Glutamatergic neuron (in vitro differentiated cells): ENCODE results near the gene DISC1. TPM values are rescaled to one million over a fixed set of nuclear protein-coding genes. Genes with fewer than 3 reads are reported as not detected.

ENCODE experiments used
- DNase-seq: peaks from one replicate; pipeline ENCODE4 v3.0.0; 2022
- H3K27ac Mint-ChIP-seq: one replicate; pipeline ENCODE4 v1.8.0; 2020; ENCODE audit warnings: mild to moderate bottlenecking, mixed read lengths, inconsistent platforms; ENCODE audit not compliant: unreplicated experiment
- H3K27me3 Mint-ChIP-seq: one replicate; pipeline ENCODE4 v1.8.0; 2020; ENCODE audit warnings: mild to moderate bottlenecking, moderate library complexity, mixed read lengths, inconsistent platforms; ENCODE audit not compliant: unreplicated experiment
- H3K36me3 Mint-ChIP-seq: one replicate; pipeline ENCODE4 v1.8.0; 2020; ENCODE audit warnings: mild to moderate bottlenecking, mixed read lengths, inconsistent platforms; ENCODE audit not compliant: unreplicated experiment
- H3K4me1 Mint-ChIP-seq: one replicate; pipeline ENCODE4 v1.8.0; 2020; ENCODE audit warnings: mild to moderate bottlenecking, low read depth, mixed read lengths, inconsistent platforms; ENCODE audit not compliant: unreplicated experiment
- H3K4me3 Mint-ChIP-seq: one replicate; pipeline ENCODE4 v1.8.0; 2020; ENCODE audit warnings: mild to moderate bottlenecking, mixed read lengths, inconsistent platforms; ENCODE audit not compliant: unreplicated experiment
- H3K9me3 Mint-ChIP-seq: one replicate; pipeline ENCODE4 v1.8.0; 2020; ENCODE audit warnings: mild to moderate bottlenecking, moderate library complexity, mixed read lengths, inconsistent platforms; ENCODE audit not compliant: unreplicated experiment
- CTCF ChIP-seq: fragments of 200-600 bp; sonication (generic); IDR thresholded peaks from one replicate; pipeline ENCODE4 v1.5.0; 2021; ENCODE audit not compliant: partially characterized antibody, unreplicated experiment
- total RNA-seq: library from RNA; stranded (reverse); fragmentation: NEBNext Ultra II Directional; extraction: Animal tissue kit (Norgen Biotek cat#: 25700); gene quantifications from one replicate; pipeline ENCODE4 v1.2.1, GENCODE V29; 2021; ENCODE audit not compliant: unreplicated experiment

DISC1 gene
- total RNA-seq, 1 donor from 2014 or later, result 9.1 TPM

GRCh38 chr1:231601824-231602672 is 24.5 kb upstream of the DISC1 start:
- H3K4me3 Mint-ChIP-seq, result no peak overlapping the region
- no peaks in the 10 kb centered on the region for H3K9me3 Mint-ChIP-seq
- peaks cover 10% of the 10 kb centered on the region for H3K4me1 Mint-ChIP-seq
- no peak overlapping the region for H3K27ac Mint-ChIP-seq
- DNase-seq, result no peak
- no peak for TF ChIP-seq CTCF
- no peaks in the 10 kb centered on the region for H3K27me3 Mint-ChIP-seq
- H3K36me3 Mint-ChIP-seq, result no peaks in the 10 kb centered on the region

- no peaks in the 10 kb centered on the region for H3K27me3 Mint-ChIP-seq
Observed at GRCh38 chr1:231602673-231602984, 24.0 kb upstream of the DISC1 start.

GRCh38 chr1:231603598-231604275 is 22.9 kb upstream of the DISC1 start:
- Mint-ChIP-seq H3K27me3 (no peaks in the 10 kb centered on the region), H3K4me3 (no peak overlapping the region), H3K9me3 (no peaks in the 10 kb centered on the region), H3K4me1 (peaks cover 10% of the 10 kb centered on the region), H3K27ac (no peak overlapping the region), H3K36me3 (peaks cover 4% of the 10 kb centered on the region)
- peak; percentile 86 for TF ChIP-seq CTCF
- DNase-seq, result no peak

More at GRCh38 chr1:231602673-231602984, 24.0 kb upstream of the DISC1 start:
- H3K9me3 Mint-ChIP-seq, result no peaks in the 10 kb centered on the region
- DNase-seq, result no peak
- H3K4me1 Mint-ChIP-seq, result peaks cover 10% of the 10 kb centered on the region
- TF ChIP-seq CTCF, result no peak
- no peaks in the 10 kb centered on the region for H3K36me3 Mint-ChIP-seq
- no peak overlapping the region for H3K4me3 Mint-ChIP-seq
- no peak overlapping the region for H3K27ac Mint-ChIP-seq

- Mint-ChIP-seq H3K27me3 (no peaks in the 10 kb centered on the region), H3K27ac (no peak overlapping the region), H3K36me3 (peaks cover 4% of the 10 kb centered on the region), H3K4me1 (peaks cover 10% of the 10 kb centered on the region), H3K9me3 (peaks cover under 1% of the 10 kb centered on the region), H3K4me3 (no peak overlapping the region)
- no peak for DNase-seq
- TF ChIP-seq CTCF, result peak; percentile 43
Observed at GRCh38 chr1:231604276-231604621, 22.3 kb upstream of the DISC1 start.
